Thyroid gland (tissue), 4 donors: Measurements from ENCODE around the gene VPS8. TPM values are rescaled to one million over a fixed set of nuclear protein-coding genes. Genes with fewer than 3 reads are reported as not detected.

Source experiments
- DNase-seq, 2 donors: peaks; one replicate each; pipeline ENCODE4 v3.0.0-alpha.2; 2019
- H3K27ac ChIP-seq, 3 donors: fragments of 200-600 bp; sonication (generic); 1 replicate in 2 of 3; 2 replicates in 1 of 3; pipeline ENCODE4 v1.5.1; 2016 to 2019; ENCODE audit warnings: mild to moderate bottlenecking in 1 of 3, moderate library complexity in 1 of 3
- H3K27me3 ChIP-seq: fragments of 200-600 bp; sonication (generic); one replicate; pipeline ENCODE4 v1.5.1; 2019
- H3K36me3 ChIP-seq, 2 donors: fragments of 200-600 bp; sonication (generic); one replicate each; pipeline ENCODE4 v1.5.1; 2016 to 2019
- H3K4me1 ChIP-seq, 2 donors: fragments of 200-600 bp; sonication (generic); one replicate each; pipeline ENCODE4 v1.5.1; 2017 to 2019
- H3K4me3 ChIP-seq, 3 donors: fragments of 200-600 bp; sonication (generic); replicated peaks in 1 of 3; 1 replicate in 2 of 3; 2 replicates in 1 of 3; pipeline ENCODE4 v1.5.1; 2016; ENCODE audit warnings: mild to moderate bottlenecking in 1 of 3
- H3K9me3 ChIP-seq: fragments of 200-600 bp; sonication (generic); one replicate; pipeline ENCODE4 v1.5.1; 2017
- POLR2A ChIP-seq, 2 donors: fragments of 450-650 bp; IDR thresholded peaks; one replicate each; pipeline ENCODE4 v1.6.1; 2017; ENCODE audit warnings: antibody characterized with exemption in 2 of 2, mild to moderate bottlenecking in 2 of 2, moderate library complexity in 1 of 2
- WGBS, 2 donors: methylation state at CpG; one replicate each; pipeline ENCODE4 v1.1.5; 2017; 5-methylcytosine and 5-hydroxymethylcytosine counted together
- intact Hi-C: fragments of 100-400 bp; cut with DNase I; formaldehyde crosslinking; loops from one replicate; pipeline ENCODE4 v1.15.1; 2023
- total RNA-seq, 4 donors: library from RNA; depleted of rRNA; stranded (reverse); fragments of >200 nt; gene quantifications; one replicate each; pipeline ENCODE4 v1.2.3, GENCODE V29; 2016
- TF ChIP-seq, protein P1 (sequence below), 6 experiments: fragments of 200-600 bp in 3 of 6; fragments of 450-650 bp in 3 of 6; sonication (generic) in 3 of 6; IDR thresholded peaks; one replicate each; pipeline ENCODE4 v1.5.1; 2016 to 2019; ENCODE audit warnings: antibody characterized with exemption in 6 of 6, mild to moderate bottlenecking in 2 of 6, inconsistent platforms in 1 of 6, moderate library complexity in 1 of 6

Gene VPS8
- total RNA-seq, 4 donors from 2014 or later: 85.6 to 171 (median 103) TPM

DNA sequence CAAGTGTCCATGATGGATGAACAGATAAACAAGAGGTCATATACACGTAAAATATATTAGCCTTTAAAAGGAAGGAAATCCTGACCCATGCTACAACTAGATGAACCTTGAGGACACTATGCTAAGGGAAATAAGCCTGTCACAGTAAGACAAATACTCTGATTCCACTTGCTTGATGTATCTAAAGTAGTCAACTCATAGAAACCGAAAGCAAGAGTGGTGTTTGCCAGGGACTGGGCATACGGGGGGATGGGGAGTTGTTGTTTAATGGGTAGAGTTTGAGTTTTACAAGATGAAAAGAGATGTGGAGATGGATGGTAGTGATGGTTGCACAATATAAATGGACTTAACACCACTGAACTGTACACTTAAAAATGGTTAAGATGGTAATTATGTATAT lies 275.5 kb downstream of the VPS8 start:
- no peak for DNase-seq
- H3K4me1 ChIP-seq: no peaks in the 10 kb centered on the region

DNA sequence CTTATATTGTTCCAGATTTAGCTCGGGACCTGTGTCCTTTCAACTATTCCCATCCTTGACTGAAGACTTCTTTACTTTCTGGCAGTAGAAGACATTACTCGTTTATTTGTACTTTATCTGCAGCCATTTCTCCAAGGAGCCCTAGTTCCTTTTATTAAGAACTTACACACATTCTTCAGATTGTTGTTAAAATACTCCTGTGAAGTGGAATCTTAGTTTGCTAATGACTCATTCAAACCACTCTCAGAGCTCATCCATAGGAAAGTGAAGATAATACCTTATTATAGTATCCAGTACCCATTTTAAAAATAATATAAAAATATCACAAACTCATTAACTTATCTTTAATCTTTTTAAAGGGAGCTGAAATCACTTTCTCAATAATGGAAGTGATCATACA lies 277.4 kb downstream of the VPS8 start:
- Histone ChIP-seq H3K36me3 (no peaks in the 10 kb centered on the region), H3K4me3 (no peak overlapping the region), H3K27ac (no peak overlapping the region), H3K9me3 (no peaks in the 10 kb centered on the region), H3K4me1 (no peaks in the 10 kb centered on the region), H3K27me3 (no peaks in the 10 kb centered on the region)
- intact Hi-C loops: no loop called here
- WGBS, 2 donors: 46 to 52% methylated on average over 2 of the region's 2 CpGs
- TF ChIP-seq, protein P1, sequence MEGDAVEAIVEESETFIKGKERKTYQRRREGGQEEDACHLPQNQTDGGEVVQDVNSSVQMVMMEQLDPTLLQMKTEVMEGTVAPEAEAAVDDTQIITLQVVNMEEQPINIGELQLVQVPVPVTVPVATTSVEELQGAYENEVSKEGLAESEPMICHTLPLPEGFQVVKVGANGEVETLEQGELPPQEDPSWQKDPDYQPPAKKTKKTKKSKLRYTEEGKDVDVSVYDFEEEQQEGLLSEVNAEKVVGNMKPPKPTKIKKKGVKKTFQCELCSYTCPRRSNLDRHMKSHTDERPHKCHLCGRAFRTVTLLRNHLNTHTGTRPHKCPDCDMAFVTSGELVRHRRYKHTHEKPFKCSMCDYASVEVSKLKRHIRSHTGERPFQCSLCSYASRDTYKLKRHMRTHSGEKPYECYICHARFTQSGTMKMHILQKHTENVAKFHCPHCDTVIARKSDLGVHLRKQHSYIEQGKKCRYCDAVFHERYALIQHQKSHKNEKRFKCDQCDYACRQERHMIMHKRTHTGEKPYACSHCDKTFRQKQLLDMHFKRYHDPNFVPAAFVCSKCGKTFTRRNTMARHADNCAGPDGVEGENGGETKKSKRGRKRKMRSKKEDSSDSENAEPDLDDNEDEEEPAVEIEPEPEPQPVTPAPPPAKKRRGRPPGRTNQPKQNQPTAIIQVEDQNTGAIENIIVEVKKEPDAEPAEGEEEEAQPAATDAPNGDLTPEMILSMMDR (IDR thresholded peaks at IDR 0.05): no peak
- TF ChIP-seq POLR2A (IDR thresholded peaks at IDR 0.05): no peak
- DNase-seq: no peak

More for the DNA sequence above, 275.5 kb downstream of the VPS8 start:
- Histone ChIP-seq H3K4me3 (no peak overlapping the region), H3K27ac (no peak overlapping the region), H3K36me3 (no peaks in the 10 kb centered on the region), H3K27me3 (no peaks in the 10 kb centered on the region), H3K9me3 (no peaks in the 10 kb centered on the region)
- intact Hi-C loops: no loop called here
- TF ChIP-seq, protein P1 (IDR thresholded peaks at IDR 0.05): no peak
- TF ChIP-seq POLR2A (IDR thresholded peaks at IDR 0.05): no peak
- WGBS, 2 donors: 83 to 85% methylated on average over 3 of the region's 3 CpGs

DNA sequence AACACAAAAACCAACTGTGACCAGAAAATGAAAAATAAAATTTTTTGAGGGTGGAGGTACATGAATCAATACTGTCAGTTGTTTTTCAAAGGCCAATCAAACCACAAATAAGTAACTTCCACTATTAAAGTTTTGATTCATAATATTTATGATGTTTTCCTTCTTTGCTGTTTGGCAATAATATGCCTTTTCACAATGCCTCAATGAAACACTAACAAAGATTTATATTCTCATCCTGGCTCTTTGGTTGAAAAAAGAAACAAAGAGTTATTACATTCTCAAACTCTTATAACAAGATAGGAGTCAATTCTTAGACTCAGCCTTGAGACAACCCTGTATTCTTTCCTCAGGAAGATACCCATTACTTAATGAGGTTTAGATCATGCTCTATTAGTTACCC lies 277.8 kb downstream of the VPS8 start:
- no peaks in the 10 kb centered on the region for H3K36me3 ChIP-seq
- no peak for DNase-seq
- no peak overlapping the region for H3K4me3 ChIP-seq
- no peak overlapping the region for H3K27ac ChIP-seq
- no peaks in the 10 kb centered on the region for H3K27me3 ChIP-seq
- intact Hi-C loops: no loop called here
- no peaks in the 10 kb centered on the region for H3K9me3 ChIP-seq
- TF ChIP-seq POLR2A (IDR thresholded peaks at IDR 0.05): no peak
- TF ChIP-seq, protein P1 (IDR thresholded peaks at IDR 0.05): no peak
- no peaks in the 10 kb centered on the region for H3K4me1 ChIP-seq

DNA sequence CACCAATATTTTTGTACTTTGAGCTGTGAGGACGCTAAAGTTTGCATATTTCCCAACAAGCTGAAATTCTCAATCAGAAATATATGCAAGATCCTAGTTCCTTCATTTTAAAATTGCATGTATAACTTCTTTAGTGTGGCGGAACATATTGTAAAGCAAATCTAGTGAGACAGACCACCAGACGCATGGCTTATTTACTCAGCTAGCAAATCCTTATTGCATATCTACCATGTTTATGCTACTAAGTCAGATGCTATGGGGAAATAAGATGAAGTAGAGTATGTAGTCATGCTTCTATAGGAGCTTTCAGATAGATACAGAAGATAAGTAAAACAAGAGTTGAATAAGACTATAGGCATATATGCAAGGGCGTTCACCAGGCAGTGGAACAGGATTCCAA lies 278.8 kb downstream of the VPS8 start:
- H3K27me3 ChIP-seq: no peaks in the 10 kb centered on the region
- 96 to 97% methylated on average over 4 of the region's 4 CpGs for WGBS, 2 donors
- no peaks in the 10 kb centered on the region for H3K9me3 ChIP-seq
- TF ChIP-seq, protein P1 (IDR thresholded peaks at IDR 0.05): no peak
- TF ChIP-seq POLR2A (IDR thresholded peaks at IDR 0.05): no peak
- H3K27ac ChIP-seq: no peak overlapping the region
- intact Hi-C loops: no loop called here
- no peak for DNase-seq
- H3K4me1 ChIP-seq: no peaks in the 10 kb centered on the region
- no peak overlapping the region for H3K4me3 ChIP-seq
- H3K36me3 ChIP-seq: no peaks in the 10 kb centered on the region

DNA sequence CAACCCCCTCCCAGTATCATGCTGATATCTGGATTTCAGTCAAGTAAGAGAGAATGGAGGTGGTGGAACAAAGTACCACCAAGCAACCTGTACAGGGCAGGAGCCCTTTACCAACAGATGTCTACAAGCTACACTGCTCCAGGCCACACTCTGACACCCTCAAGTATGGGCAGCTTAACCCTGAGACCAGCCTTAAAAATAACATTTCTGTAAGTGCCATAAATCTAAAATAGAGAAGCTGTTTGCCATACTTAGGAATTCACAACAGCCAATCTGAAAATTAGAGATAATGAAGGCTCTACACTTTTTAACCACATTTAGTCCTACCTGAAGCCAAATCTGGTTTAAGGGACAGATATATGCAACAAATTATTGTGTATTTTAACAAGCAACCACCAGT lies 281.1 kb downstream of the VPS8 start:
- intact Hi-C loops: no loop called here

More for the DNA sequence above, 281.1 kb downstream of the VPS8 start:
- Histone ChIP-seq H3K36me3 (no peaks in the 10 kb centered on the region), H3K4me3 (no peak overlapping the region), H3K27ac (no peak overlapping the region), H3K4me1 (no peaks in the 10 kb centered on the region), H3K9me3 (no peaks in the 10 kb centered on the region), H3K27me3 (no peaks in the 10 kb centered on the region)
- no peak for DNase-seq
- TF ChIP-seq POLR2A (IDR thresholded peaks at IDR 0.05): no peak
- TF ChIP-seq, protein P1 (IDR thresholded peaks at IDR 0.05): no peak
